GM12892 (cell line): ENCODE results near the gene DNAJC3. TPM values are rescaled to one million over a fixed set of nuclear protein-coding genes. Genes with fewer than 3 reads are reported as not detected.
A peak's percentile ranks its signal among the peaks of the same experiment; 100 is the strongest.

Experiments used
- DNase-seq: peaks from one replicate; pipeline ENCODE4 v3.0.0; 2011; ENCODE audit not compliant: insufficient read length
- FAIRE-seq: peaks from 2 replicates; lab custom pipeline; 2011; peaks lifted over from hg19 to GRCh38; lab: Jason Lieb, UNC
- POLR2A ChIP-seq: IDR thresholded peaks from 2 replicates; pipeline ENCODE4 v1.6.1; 2011; ENCODE audit warnings: low read depth, low read length, control low read depth
- POLR2AphosphoS5 ChIP-seq: IDR thresholded peaks from 2 replicates; pipeline ENCODE4 v1.6.1; 2011; ENCODE audit warnings: low read depth, low read length, control low read depth
- TAF1 ChIP-seq: IDR thresholded peaks from 2 replicates; pipeline ENCODE4 v1.6.1; 2011; ENCODE audit warnings: low read depth, mild to moderate bottlenecking, control low read depth, low read length, borderline replicate concordance
- polyA plus RNA-seq: library from polyadenylated mRNA; unstranded; fragments of >200 nt; gene quantifications from one replicate; pipeline ENCODE4 v1.2.1, GENCODE V29; 2012; ENCODE audit warnings: missing spikeins, inconsistent platforms; ENCODE audit not compliant: missing spikeins

Gene DNAJC3, protein sequence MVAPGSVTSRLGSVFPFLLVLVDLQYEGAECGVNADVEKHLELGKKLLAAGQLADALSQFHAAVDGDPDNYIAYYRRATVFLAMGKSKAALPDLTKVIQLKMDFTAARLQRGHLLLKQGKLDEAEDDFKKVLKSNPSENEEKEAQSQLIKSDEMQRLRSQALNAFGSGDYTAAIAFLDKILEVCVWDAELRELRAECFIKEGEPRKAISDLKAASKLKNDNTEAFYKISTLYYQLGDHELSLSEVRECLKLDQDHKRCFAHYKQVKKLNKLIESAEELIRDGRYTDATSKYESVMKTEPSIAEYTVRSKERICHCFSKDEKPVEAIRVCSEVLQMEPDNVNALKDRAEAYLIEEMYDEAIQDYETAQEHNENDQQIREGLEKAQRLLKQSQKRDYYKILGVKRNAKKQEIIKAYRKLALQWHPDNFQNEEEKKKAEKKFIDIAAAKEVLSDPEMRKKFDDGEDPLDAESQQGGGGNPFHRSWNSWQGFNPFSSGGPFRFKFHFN
- 13.7 TPM for polyA plus RNA-seq

DNA sequence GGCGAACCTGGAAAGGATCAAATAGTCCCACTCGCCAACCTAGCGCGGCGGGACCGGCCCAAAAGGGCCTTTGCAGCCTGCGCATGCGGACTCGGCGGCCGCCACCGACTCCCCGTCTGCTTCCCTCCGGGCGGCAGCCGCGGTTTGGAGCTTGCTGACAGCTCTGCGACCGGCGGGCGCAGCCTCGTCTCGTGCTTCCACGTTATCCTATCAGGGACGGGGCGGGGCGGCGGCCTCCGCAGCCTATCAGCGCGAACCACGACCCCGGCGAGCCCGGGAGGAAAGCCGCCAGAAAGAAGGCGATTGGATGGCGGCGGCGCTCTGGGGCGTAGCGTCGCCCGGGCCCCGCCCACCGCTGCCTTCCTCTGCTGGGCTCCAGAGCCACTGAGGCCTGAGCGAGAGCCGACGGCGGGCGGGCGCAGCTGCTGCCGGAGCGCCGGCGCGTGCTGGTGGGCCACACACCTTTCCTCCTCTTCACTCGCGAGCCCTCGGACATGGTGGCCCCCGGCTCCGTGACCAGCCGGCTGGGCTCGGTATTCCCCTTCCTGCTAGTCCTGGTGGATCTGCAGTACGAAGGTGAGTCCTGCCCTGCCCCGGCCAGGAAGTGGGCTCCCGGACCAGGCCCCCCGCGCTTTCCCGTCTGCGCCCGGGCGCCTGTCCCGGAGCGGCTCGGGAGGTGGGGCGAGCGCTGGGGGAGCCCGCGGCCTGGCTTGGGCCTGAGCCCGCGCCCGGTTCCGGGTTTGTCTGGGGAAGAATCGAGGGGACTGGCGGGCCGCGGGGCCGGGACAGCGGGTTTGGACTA, at the start of gene DNAJC3:
TSS of gene DNAJC3 (plus strand) at position 378 of the 802 bp plus-strand sequence. CDS start at position 495, 117 bp downstream.
- FAIRE-seq (peak; percentile 99), DNase-seq (peak; percentile 88)
- peak; percentile 94 for TF ChIP-seq POLR2AphosphoS5
- peak; percentile 98 for TF ChIP-seq POLR2A
- peak; percentile 92 for TF ChIP-seq TAF1

DNA sequence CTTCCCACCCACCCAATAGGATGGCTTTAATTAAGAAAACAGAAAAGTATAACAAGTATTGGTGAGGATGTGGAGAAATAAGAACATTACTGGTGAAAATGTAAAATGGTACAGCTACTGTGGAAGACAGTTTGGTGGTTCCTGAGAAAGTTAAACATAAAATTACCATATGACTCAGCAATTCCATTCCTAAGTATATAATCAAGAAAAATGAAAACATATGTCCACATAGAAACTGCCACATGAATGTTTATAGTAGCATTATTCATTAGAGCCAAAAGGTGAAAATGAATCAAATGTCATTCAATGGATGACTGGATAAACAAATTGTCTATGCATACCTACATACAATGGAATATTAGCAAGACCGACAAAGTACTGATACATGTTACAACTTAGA, 49.3 kb upstream of the DNAJC3 start:
- no peak for FAIRE-seq
- TF ChIP-seq TAF1 (no peak), POLR2AphosphoS5 (no peak), POLR2A (no peak)
- DNase-seq: no peak

DNA sequence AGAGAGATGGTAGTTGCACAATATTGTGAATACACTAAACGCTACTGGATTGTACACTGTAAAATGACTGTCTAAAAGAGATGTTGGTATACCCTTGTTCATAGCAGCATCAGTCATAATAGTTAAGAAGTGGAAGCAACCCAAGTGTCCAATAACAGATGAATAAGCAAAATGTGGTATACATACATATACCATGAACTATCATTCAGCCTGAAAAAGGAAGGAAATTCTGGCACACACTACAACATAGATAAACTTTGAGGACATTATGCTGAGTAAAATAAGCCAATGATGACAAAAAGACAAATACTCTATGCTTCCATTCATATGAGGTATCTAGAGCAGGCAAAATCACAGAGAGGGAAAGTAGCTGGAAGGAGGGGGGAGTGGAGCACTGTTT, 48.5 kb upstream of the DNAJC3 start:
- FAIRE-seq (no peak), DNase-seq (no peak)
- TF ChIP-seq TAF1 (no peak), POLR2AphosphoS5 (no peak), POLR2A (no peak)

DNA sequence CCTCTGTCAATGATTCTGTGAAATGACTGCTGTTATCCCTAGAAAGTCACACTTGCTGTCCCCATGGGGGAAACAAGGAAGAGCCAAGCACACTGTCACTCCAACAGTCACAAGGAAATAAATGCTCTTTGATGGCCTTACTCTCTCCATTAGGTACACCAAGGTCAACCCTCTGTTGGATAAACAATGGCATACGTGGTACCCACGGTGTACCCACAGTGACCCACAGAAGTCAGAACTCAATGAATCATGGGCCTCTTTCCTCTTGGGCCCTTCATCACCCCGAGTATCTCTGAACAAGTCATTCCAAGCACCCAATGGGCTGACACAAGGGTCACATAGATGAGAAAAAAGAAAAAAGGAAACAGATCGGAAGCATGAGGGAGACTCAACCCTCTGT, 47.9 kb upstream of the DNAJC3 start:
- peak; percentile 9 for FAIRE-seq

DNA sequence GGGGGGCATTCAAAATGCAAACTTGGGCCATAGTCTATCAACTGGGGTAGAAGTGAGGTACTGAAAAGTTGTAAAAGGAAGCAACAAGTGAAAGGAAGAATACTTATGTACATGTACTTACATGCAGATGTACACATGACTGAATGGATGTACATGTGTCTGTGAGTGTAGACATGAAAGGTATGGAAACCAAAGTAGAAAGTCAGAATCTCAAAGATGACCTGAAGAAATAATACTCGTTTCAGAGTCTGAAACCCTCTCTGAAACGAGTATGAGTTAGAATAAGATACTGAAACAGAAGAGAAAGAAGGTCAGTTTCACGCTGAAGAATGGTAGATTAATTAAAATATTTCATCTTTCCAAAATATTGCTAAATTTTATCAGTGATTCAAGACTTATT, 46.3 kb upstream of the DNAJC3 start:
- no peak for TF ChIP-seq TAF1
- TF ChIP-seq POLR2AphosphoS5: no peak
- TF ChIP-seq POLR2A: no peak
- peak; percentile 61 for FAIRE-seq
- no peak for DNase-seq

More for the DNA sequence above, 47.9 kb upstream of the DNAJC3 start:
- TF ChIP-seq POLR2AphosphoS5 (no peak), POLR2A (no peak), TAF1 (no peak)
- no peak for DNase-seq

DNA sequence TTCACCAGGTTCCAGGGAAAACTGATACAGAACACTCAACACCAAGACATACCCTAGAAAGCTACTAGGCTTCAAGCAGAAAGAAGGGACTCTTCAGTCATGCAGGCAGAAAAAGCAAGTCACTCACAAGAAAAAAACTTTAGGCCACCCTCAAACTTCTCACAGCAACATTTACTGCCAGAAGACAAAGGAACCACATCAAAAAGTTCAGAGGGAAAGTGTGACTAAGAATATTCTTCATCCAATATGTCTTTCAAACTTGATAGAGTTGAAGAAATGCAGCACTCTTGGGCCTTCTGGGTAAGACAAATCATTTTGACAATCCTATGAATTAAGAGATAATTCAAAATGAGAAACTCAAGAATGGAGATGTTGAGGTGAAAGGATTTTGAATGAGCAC, 40.1 kb upstream of the DNAJC3 start:
- TF ChIP-seq POLR2AphosphoS5: no peak
- TF ChIP-seq POLR2A: no peak
- no peak for TF ChIP-seq TAF1
- FAIRE-seq (no peak), DNase-seq (no peak)

DNA sequence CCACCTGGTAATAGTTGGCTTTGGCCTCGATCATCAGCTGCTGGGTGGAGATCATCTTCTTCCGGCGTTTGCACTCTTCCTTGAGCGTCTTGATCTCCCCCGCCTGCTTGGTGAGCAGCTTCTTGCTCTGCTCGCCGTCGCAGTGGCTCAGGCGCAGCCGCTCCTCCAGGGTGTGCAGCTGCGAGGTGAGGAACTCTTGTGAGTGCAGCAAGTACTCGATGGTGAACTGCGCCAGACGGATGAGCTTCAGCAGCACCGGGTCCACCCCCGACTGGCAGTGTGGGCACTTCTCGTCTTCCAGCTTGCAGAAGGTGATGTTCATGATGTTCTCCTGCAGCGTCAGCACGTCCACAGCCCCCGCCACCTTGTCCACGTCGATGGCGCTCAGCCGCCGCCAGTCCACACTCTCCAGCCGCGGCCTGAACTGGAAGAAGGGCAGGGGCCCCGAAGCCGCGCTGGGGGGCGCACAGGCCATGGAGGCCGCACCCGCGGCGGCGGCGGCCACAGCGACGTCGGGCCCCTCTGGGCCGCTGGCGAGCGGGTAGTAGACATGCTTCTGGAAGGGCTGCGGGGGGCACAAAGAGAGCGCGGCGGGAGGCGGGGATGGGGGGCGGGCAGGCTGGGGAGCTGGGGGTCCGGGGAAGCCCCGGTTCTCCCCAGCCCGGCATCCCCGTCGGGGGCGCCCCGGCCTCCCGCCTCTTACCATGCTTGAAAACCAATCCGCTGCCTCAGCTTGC, 35.5 kb upstream of the DNAJC3 start:
- TF ChIP-seq POLR2AphosphoS5 (no peak), POLR2A (no peak), TAF1 (no peak)
- FAIRE-seq: no peak
- no peak for DNase-seq

DNA sequence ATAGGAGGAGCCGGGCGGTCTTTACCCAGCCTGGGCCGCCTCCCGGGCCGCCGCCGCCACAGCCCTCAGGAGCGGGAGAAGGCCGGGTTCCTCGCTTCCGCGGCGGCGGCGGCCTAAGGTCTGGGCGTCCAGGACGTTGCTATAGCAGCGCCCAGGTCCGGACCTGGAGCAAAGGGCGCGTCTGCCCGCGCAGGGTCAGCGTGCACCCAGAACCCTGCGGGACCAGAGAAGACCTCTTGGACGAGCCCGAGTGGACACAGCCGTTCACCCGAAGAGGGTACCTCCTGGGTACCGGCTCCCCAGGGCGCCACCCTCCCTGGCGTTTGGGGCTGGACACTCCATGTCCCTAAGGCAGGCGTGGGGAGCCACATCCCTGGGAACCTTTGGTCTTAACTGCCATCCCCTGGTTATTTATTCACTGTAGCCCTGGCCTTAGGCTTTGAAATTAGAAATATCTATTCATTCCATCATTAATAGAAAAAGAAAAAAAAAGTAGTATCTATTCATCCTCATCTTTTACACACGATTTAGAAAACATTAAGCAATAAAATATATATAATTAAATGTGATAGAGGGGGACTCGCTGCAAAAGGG, 34.8 kb upstream of the DNAJC3 start:
- FAIRE-seq (no peak), DNase-seq (no peak)
- TF ChIP-seq TAF1 (no peak), POLR2A (no peak), POLR2AphosphoS5 (no peak)

DNA sequence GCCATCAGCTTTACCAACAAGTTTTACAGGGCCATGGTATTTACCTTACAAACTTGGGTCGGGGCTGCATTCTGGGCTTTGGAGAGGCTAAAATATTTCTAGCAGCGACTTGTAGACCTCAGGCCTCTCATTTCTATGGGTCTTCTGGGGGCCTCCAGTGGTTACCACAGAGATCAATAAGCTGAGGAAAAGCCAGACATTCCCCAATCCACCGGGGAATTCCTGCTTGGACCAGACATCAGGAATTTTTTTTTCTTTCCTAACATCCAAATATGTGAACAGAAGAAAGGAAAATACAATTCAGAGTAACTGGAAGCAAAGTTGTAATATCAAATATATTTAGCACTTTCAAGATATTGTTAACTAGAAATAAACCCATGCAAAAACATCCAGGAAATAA, 33.9 kb upstream of the DNAJC3 start:
- TF ChIP-seq POLR2AphosphoS5 (no peak), TAF1 (no peak), POLR2A (no peak)
- FAIRE-seq: no peak
- no peak for DNase-seq

DNA sequence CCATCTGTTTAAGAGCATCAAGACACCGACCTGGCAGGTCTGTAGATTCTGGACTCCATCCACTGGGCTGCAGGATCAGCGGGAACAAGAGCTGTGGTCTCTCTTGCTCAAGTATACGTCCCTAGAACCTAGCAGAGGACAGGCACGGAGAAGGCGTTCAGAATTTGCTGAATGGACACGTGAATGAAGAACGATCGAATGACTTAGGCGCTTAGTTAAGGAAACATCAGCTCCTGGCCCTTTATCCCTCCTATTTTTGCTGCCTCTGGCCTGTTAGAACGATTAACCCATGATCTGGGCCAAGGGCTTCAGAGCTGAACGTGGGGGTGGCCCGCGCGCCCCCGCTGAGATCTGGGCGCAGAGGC, 33.4 kb upstream of the DNAJC3 start:
- DNase-seq (no peak), FAIRE-seq (no peak)
- TF ChIP-seq POLR2A (no peak), TAF1 (no peak), POLR2AphosphoS5 (no peak)
